CD4-positive, alpha-beta T cell treated with Interleukin-15 for 4 hours (primary cell): Measurements from ENCODE around the gene RAB13.
"Not testable (repeated sequence)": the region's sequence is repeated elsewhere in the genome, so short reads cannot be mapped to it uniquely, and the experiment has no call there.

Experiments
- DNase-seq: peaks from one replicate; pipeline ENCODE4 v3.0.0-alpha.2; 2020; ENCODE audit warnings: low spot score

The RAB13 gene

DNA sequence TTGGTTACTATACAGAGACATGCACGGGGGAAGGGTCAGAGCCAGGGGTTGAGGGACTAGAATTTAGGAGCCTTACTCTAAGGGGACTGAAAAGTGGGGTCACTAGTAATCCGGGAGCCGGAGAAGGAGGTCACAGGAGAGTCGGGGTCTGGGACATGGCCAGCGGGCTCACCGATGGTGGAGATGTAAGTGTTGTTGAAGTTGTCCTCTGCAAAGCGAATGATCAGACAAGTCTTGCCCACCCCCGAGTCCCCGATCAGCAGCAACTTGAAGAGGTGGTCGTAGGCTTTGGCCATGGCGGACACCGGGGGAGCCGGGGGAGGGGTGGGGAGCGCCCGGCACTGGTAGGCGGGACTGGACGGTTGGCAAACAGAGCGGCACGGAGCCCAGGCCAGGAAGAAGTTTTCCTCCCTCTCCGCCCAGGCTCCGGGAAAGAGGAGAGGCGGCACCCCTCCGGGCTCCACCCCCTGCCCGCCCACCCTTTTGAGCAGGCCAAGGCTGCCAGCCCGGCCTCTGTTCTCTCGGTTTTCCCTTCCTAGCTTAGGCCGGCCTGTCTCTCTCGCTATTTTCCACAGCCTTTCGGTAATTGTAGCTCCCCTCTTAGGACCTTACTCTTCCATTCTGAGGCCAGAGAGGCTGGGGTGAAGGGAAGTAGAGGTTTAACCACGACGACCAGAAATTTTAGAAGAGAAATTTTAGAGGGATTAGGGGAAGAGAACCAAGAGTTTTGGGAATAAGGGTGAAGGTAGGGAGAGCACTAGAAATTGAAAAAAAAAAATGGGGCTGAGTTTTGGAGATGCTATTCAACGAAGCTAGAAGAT is at the start of gene RAB13:
Gene RAB13 (minus strand): TSS at position 399 of the 821 bp plus-strand sequence. CDS start 103 bp downstream, at position 296.
- DNase-seq: no peak

DNA sequence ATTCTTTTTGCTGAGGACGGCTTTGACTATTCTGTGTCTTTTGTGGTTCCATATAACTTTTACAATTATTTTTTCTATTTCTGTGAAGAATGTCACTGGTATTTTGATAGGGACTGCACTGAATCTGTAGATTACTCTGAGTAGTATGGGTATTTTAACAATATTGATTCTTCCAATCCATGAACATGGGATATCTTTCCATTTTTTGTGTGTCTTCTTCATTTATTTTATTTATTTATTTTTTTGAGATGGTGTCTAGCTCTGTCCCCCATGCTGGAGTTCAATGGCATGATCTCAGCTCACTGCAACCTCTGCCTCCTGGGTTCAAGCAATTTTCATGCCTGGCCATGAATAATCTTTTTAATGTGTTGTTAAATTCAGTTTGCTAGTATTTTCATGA is 47.6 kb upstream of the RAB13 start:
- not testable (repeated sequence) for DNase-seq

DNA sequence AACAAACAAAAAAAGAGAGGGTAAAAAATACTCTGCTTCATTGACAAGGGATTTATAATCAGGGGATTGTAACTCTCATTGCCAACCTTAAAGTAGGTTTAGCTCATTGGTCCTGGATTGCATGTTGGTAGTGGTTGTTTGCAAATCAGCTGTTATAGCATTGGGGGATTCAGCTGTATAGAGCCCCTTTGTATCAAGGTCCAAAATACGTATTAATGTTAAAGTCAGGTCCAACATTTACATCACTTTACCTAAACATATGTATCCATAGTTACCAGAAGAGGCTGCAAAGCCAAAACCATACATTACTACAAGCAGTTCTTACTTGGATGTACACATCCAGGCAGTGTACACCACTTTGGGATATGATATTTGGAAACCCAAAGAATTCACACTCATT is 33.8 kb upstream of the RAB13 start:
- DNase-seq: no peak

DNA sequence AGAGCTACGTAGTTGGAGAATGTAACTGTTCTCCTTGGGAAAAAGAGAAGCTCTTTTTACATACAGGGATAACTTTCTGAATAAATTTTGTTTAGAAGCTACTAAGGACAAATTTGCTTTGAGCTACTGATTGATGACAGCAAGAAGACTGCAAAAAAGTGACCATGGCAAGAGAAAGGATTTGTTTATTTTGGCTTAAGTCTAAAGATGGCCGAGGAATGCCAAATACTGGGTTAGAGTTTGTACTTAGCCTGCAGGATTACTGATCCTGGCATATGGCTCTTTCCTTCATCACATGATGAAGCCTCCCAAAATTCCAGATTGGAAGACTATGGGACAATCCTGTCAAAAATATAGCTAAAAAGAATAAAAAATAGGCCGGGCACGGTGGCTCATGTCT is 33.1 kb upstream of the RAB13 start:
- DNase-seq: no peak

DNA sequence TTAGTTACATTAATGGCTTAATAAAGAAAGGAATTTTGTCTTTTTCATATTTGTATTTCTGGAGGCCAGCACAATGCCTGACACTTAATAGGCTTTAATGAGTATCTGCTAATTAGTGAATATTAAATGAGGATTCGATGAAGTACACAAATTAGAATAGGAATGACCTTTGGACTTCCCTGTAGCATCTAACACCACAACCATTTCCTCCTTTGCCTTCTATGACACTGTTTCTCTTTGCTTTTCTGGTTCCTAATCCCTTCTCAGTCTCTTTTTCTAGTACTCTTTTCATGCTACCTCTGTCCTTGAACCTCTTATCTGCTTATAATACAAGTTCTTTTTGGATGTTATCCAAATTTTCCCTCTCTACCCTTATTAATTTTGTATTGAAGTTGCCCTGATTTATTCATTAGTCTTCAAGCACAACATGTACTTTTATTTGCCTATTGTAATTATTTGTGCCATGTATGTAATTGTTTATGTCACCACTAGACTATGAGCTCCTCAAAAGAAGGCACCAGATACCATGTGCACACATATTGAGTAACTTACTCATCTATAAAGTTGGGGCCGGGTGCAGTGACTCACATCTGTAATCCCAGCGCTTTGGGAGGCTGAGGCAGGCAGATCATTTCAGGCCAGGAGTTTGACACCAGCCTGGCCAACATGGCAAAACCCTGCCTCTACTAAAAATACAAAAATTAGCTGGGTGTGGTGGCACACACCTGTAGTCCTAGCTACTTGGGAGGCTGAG is 28.2 kb upstream of the RAB13 start:
- no peak for DNase-seq

DNA sequence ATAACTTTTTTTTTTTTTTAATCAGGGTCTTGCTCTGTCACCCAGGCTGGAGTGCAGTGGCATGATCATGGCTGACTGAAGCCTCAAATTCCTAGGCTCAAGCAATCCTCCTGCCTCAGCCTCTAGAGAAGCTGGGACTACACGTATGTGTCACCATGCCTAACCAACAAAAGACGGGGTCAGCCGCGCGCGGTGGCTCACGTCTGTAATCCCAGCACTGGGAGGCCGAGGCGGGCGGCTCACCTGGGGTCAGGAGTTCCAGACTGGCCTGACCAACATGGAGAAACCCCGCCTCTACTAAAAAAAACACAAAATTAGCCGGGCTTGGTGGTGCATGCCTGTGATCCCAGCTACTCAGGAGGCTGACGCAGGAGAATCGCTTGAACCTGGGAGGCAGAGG is 26.4 kb upstream of the RAB13 start:
- not testable (repeated sequence) for DNase-seq

DNA sequence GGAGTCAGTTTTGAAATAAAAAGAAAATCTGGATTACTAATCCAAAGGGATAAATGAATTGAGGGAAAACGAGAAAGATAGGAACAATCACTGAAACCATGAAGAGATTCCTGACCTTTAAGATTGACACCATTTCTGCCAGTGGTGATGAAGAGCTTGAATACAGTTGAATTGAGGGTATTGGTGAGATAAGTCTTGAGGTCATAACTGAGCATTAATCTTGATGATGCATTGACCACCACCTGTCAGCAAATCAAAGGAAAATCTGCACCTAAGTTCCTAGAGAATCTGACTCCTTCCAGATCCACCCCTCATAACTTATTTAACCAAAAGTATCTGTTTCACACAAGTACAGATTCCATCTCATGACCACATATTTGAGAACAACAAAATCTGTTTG is 26.0 kb upstream of the RAB13 start:
- no peak for DNase-seq

DNA sequence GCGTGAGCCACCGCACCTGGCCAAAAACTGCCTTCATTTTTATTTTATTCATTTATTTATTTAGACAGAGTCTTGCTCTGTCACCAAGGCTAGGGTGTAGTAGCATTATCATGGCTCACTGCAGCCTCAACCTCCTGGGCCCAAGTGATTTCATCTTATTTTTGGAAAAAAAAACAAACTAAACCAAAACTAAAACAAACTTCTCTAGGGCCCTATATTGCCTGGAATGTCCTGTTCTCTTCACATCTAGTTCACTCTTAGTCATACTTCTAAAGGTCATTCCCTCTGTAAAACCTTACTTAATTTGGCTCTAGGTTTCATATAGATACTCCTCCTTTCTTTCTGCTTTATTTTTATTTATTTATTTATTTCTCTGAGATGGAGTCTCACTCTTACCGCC is 20.0 kb upstream of the RAB13 start:
- DNase-seq: no peak

DNA sequence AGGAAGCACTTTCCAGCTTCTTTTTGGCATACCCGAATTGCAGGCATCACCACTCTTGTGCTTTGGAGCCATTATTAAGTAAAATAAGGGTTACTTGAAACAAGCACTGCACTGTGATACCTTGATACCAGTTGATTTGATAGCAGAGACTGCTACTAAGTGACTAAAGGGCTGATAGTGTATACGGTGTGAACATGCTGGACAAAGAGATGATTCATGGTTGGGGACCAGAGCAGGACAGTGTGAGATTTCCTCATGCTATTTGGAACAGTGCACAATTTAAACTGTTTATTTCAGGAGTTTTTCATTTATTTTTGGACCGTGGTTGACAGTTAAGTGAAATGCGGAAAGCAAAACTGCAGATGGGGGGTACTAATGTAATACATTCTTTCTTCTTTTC is 14.3 kb upstream of the RAB13 start:
- no peak for DNase-seq

DNA sequence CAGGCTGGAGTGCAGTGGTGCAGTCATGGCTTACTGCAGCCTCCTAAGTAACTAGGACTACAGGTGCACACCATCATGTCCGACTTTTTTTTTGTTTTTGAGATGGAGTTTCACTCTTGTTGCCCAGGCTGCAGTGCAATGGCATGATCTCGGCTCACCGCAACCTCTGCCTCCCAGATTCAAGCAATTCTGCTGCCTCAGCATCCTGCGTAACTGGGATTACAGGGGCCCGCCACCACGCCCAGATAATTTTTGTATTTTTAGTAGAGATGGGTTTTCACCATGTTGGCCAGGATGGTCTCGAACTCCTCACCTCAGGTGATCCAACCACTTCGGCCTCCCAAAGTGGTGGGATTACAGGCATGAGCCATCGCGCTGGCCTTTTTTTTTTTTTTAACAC is 10.7 kb upstream of the RAB13 start:
- DNase-seq: not testable (repeated sequence)

DNA sequence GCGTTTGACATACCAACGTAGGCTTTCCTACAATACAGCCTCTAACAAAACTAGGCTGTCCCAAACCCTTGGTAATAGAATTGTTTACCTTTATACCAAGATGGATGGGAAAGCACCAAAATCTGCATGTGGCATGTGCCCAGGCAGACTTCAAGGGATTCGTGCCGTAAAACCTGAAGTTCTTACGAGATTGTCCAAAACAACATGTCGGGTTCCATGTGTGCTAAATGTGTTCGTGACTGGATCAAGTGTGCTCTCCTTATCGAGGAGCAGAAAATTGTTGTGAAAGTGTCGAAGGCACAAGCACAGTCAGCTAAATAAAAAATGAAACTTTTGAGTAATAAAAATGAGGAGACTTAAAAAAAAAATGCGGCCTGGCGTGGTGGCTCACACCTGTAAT is 9.5 kb upstream of the RAB13 start:
- no peak for DNase-seq

DNA sequence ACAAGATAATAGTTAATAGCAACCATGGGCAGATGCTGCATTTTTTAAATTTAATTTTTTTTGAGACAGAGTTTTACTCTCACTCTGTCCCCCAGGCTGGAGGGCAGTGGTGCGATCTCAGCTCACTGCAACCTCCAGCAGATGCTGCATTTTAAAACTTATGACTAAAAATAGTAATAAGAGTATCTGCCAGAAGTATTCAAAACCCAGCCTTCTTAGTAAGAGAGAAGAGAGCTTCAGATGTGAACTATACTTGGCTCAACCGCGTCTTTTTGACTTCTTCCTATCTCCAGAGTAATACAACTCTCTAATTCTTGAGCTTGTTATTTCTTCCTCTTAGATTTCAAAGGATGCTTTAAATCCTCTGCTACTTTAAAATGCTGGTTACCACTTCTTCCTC is 9.1 kb upstream of the RAB13 start:
- no peak for DNase-seq

DNA sequence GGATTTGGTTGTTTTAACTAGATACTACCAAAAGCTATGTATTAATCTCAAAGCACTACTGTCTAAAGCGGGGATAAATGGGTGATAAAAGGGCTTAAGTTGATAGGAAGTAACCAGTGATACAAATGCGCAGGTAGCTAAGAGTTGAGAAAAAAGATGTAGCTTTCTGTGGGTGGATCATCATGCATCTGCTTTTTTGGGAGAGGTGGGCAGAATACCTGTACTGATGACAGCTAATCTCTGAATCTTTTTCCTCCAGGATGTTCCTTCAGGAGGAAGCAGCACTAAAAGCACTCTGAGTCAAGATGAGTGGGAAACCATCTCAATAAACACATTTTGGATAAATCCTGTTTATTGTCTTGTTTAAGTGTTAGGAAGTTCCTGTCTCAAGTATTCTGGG is 5.7 kb upstream of the RAB13 start:
- no peak for DNase-seq

DNA sequence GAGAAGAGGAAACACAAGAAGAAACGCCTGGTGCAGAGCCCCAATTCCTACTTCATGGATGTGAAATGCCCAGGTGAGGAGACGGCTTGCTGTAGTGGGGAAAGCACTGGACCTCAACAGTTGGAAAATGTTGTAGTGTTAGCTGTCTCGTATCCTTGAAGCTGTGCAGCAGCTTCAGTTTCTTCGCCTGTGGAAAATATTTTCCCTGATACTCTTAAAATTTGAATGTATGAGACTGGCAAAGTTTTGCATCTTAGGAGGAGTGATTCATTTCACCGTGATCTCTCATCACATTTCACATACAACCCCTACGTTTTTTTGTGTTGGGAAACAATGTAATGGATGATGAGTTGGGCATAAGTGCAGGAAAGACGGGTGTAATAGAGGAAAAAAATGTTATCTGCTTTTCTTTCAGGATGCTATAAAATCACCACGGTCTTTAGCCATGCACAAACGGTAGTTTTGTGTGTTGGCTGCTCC is 5.1 kb upstream of the RAB13 start:
- no peak for DNase-seq

DNA sequence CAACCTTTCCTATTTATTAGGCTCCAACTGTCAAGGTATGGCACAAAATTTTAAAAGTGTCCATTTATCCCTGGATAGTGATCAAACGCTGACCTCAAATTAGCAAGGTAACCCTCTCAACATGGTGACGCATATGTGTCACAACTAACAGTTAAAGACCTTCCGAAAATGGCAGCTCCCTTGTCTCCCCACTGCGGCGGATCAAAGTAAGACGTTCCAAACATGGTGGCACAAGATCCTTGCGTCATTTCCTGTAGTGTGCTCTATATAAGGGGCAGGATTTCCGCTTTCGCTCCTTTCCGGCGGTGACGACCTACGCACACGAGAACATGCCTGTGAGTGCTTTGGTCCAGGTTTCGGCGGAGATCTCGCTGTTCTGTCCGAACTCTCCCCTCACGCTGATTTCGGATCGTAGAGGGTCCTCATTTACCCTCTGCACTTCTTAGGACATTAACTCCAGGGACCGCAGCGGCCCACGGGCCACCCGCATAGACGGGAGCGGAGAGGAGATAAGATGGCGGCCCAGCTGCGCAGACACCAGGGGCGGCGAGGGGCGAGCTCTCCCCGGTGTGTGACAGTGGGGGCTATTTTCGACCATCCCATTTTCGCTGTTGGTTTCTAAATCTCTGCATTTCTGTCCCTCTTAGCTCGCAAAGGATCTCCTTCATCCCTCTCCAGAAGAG is 4.5 kb upstream of the RAB13 start, which contains the start of gene RPS27:
Gene RPS27 (plus strand): TSS at position 295 of the 683 bp plus-strand sequence. CDS start 35 bp downstream, at position 330.
- DNase-seq: peak; percentile 96

DNA sequence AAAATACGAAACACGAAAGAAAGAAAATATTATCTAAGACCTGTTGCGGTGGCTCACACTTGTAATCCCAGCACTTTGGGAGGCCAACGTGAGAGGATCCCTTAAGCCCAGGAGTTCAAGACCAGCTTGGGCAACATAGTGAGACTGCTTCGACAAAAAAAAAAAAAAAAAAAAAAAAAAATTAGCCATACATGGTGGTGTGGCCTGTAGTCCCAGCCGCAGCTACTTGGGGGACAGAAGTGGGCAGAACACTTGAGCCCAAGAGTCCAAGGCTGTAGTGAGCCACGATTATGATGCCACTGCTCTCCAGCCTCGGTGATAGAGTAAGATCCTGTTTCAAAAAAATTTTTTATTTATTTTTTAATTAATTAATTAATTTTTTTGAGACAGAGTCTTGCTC is 1.5 kb upstream of the RAB13 start:
- no peak for DNase-seq

DNA sequence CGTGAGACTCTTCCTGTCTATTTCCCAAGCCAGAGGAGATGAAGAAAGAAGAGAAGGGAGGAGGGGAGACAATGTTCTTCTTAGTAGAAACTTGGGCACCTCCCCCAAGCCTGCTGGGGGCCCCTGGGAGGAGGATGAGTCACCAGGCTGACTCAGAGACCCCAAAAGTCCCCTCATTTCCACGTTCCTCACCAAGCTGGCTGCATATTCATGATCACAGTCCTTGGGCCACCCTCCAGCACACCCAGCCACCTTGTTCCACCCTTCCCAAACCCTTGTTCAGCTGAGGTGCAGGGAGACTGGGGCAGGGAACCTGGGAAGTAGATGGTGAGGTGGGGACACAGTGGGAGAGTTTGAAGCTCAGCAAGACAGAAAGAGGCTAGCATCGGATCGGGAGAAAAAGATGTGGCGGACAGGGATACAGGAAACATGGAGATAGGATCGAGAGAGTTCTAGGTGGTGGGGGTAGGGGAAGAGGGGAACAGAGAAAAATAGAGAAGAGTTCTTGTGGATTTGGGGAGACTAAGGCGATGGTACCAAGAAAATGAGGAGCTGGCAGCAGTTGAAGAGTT is 712 bp downstream of the RAB13 start:
- DNase-seq: peak; percentile 27

DNA sequence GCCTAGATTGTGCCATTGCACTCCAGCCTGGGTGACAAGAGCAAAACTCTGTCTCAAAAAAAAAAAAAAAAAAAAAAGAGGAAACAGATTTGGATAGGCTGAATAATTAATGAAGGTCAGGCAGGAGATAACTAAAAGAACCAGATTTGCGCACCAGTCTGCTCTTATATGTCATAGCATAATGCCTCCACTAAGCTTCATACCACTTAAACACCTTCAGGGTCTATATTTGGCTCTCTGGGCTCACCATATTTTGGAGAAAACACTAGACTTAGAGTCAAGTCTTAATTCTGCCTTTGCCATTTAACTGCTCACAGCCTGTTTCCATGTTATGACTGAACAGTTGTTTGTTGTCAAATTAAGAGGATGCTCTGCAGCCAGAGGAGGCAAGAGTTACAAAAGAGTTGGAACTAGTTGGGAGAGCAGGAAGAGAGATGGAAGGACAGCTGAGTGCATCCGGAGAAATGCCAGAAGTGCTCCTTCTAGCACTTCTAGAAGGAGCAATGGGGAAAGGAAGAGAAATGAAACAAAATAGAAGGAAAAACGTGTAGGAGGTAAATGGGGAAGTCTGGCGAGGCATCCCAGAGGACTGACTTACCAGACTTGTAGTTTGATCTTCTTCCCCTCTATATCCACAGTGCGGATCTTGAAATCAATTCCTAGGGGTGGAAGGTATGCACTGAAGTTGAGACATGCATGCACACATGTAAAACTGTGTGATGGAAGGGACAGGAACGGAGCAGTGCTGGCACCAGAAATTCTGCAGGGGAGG is 1.8 kb downstream of the RAB13 start:
- DNase-seq: no peak

DNA sequence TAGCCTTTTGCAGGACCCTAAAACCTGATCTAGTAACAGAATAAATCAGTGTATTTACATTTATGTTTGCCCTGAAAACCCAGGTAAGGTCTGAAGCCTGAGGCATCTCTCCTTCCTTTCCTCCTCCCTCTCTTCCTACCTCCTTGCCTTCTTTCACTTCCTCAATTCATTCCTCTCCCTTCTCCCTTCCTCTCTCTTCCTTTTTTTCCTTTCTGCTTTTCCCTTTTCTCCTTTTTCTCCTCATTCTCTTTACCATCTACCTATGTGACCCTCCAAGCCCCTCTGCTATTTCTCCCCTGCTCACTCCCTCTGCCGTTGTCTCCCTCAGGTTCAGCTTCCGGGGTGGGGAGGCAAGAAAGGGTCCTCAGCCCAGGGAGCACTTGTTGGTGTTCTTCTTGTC is 4.4 kb downstream of the RAB13 start:
- not testable (repeated sequence) for DNase-seq

DNA sequence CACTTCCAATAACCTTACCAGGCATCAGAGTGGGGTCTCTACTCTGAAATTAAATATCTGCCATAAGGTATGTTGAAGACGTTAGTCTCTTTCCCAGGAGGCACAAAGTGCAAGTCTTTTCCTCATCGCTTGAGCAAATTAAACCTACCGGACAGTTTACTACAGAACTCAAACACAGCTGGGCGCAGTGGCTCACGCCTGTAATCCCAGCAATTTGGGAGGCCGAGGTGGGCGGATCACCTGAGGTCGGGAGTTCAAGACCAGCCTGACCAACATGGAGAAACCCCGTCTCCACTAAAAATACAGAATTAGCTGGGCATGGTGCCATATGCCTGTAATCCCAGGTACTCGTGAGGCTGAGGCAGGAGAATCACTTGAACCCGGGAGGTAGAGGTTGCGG is 7.0 kb downstream of the RAB13 start:
- DNase-seq: not testable (repeated sequence)

DNA sequence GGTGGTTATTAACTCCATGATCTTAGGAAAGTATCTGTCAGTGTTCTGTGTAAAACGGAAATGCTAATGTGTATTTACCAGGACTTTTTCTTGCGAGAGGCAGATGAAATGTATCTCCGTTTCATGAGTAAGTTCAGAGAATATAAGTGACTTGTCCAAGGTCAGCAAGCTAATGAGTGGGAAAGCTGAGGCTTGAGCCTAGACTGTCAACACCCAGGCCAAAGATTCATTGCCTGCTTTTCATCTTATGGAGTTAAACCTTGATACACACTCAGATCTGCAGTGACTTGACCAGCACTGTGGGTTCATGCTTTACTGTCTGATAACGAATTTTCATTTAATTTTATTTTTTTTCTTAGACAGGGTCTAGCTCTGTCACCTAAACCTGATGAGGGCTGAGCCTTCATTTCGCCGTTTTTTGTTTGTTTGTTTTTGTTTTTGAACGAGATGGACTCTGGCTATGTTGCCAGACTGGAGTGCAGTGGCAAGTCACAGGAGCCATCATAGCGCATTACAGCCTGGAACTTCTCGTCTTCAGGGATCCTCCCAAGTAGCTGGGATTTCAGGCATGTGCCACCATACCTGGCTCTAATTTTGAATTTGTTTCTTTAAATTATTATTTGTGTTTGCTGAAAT is 7.7 kb downstream of the RAB13 start:
- DNase-seq: no peak
